ENCODE measurements around the gene CYSLTR2.

GRCh38 chr13:48748681-48749080 is 95.0 kb downstream of the CYSLTR2 start:
- TF ChIP-seq, protein P1, sequence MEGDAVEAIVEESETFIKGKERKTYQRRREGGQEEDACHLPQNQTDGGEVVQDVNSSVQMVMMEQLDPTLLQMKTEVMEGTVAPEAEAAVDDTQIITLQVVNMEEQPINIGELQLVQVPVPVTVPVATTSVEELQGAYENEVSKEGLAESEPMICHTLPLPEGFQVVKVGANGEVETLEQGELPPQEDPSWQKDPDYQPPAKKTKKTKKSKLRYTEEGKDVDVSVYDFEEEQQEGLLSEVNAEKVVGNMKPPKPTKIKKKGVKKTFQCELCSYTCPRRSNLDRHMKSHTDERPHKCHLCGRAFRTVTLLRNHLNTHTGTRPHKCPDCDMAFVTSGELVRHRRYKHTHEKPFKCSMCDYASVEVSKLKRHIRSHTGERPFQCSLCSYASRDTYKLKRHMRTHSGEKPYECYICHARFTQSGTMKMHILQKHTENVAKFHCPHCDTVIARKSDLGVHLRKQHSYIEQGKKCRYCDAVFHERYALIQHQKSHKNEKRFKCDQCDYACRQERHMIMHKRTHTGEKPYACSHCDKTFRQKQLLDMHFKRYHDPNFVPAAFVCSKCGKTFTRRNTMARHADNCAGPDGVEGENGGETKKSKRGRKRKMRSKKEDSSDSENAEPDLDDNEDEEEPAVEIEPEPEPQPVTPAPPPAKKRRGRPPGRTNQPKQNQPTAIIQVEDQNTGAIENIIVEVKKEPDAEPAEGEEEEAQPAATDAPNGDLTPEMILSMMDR (conservative IDR thresholded peaks at IDR 0.05) = no peak
- TF ChIP-seq ZFX (IDR thresholded peaks at IDR 0.05) = no peak
